PFSK-1 (cell line): ENCODE measurements around the gene SLC38A9.

ENCODE experiments used
- FOXP2 ChIP-seq: optimal IDR thresholded peaks from 2 replicates; pipeline ENCODE3; 2011; ENCODE audit warnings: borderline replicate concordance, control low read depth, inconsistent platforms; ENCODE audit not compliant: insufficient read depth; ENCODE audit errors: extremely low read length, extremely low read depth
- POLR2AphosphoS5 ChIP-seq: IDR thresholded peaks from 2 replicates; pipeline ENCODE4 v1.6.1; 2012; ENCODE audit warnings: low read depth, mild to moderate bottlenecking, control low read depth, low read length, moderate library complexity
- SIN3A ChIP-seq: IDR thresholded peaks from 2 replicates; pipeline ENCODE4 v1.6.1; 2012; ENCODE audit warnings: mild to moderate bottlenecking, low read length, moderate library complexity, borderline replicate concordance; ENCODE audit not compliant: insufficient read depth
- TAF1 ChIP-seq: IDR thresholded peaks from 2 replicates; pipeline ENCODE4 v1.6.1; 2012; ENCODE audit warnings: low read length, control low read depth, borderline replicate concordance; ENCODE audit not compliant: insufficient read depth
- TF ChIP-seq, protein P1 (sequence below), 2 experiments: IDR thresholded peaks; 2 replicates each; pipeline versions ENCODE4 v1.6.1 to v1.8.0; 2011 to 2012; ENCODE audit warnings: low read depth in 2 of 2, low read length in 2 of 2, control low read depth in 1 of 2, inconsistent platforms in 1 of 2, mild to moderate bottlenecking in 1 of 2, moderate library complexity in 1 of 2; ENCODE audit not compliant: insufficient read depth in 1 of 2

SLC38A9 gene

DNA sequence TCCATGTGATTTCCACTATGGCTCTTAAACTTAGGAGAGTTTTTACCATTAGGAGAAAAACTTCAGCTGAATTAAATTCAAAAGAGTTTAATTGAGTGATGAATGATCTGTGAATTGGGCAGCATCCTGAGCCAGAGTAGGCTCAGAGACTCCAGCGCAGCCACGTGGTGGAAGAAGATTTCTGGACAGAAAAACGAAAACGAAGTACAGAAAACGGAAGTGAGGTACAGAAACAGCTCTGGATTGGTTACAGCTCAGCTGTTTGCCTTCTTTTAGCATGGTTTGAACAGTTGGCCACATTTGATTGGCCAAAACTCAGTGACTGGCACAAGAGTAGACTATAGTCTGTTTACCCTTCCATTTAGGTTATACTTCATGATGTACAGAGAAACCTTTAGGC lies 108.2 kb downstream of the SLC38A9 start:
- TF ChIP-seq POLR2AphosphoS5 (no peak), SIN3A (no peak), TAF1 (no peak), FOXP2 (no peak)
- TF ChIP-seq, protein P1, sequence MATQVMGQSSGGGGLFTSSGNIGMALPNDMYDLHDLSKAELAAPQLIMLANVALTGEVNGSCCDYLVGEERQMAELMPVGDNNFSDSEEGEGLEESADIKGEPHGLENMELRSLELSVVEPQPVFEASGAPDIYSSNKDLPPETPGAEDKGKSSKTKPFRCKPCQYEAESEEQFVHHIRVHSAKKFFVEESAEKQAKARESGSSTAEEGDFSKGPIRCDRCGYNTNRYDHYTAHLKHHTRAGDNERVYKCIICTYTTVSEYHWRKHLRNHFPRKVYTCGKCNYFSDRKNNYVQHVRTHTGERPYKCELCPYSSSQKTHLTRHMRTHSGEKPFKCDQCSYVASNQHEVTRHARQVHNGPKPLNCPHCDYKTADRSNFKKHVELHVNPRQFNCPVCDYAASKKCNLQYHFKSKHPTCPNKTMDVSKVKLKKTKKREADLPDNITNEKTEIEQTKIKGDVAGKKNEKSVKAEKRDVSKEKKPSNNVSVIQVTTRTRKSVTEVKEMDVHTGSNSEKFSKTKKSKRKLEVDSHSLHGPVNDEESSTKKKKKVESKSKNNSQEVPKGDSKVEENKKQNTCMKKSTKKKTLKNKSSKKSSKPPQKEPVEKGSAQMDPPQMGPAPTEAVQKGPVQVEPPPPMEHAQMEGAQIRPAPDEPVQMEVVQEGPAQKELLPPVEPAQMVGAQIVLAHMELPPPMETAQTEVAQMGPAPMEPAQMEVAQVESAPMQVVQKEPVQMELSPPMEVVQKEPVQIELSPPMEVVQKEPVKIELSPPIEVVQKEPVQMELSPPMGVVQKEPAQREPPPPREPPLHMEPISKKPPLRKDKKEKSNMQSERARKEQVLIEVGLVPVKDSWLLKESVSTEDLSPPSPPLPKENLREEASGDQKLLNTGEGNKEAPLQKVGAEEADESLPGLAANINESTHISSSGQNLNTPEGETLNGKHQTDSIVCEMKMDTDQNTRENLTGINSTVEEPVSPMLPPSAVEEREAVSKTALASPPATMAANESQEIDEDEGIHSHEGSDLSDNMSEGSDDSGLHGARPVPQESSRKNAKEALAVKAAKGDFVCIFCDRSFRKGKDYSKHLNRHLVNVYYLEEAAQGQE (IDR thresholded peaks at IDR 0.05; ENCODE audit: insufficient read depth in 1 of 2, low read depth in 2 of 2, low read length in 2 of 2) = no peak

GRCh38 chr5:55601628-55602027 lies 110.5 kb downstream of the SLC38A9 start:
- no peak for TF ChIP-seq FOXP2
- TF ChIP-seq, protein P1 (IDR thresholded peaks at IDR 0.05; ENCODE audit: insufficient read depth in 1 of 2, low read depth in 2 of 2, low read length in 2 of 2) = no peak
- TF ChIP-seq POLR2AphosphoS5 = no peak
- no peak for TF ChIP-seq SIN3A
- TF ChIP-seq TAF1 = no peak

DNA sequence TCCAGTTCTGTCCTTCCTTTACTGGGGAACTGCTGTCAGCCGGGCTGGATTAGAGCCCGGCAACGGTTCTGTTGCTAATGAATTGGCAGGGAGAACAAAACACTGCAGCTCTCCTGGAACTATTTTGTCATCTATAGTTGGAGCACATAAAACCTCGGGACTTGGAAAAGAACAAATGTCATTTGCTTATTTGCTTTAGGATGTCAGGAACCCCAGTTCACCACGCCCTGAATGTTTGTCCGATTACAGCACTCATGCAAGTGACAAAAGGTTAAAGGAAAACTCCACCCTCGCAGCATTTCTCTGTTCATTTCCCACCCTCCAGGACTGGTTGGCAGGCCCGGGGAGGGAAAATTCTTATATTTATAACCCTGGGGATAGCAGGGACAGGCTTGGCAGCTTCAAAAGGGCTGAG lies 110.9 kb downstream of the SLC38A9 start:
- TF ChIP-seq POLR2AphosphoS5 = no peak
- no peak; the same call in 1 of the 2 replicates for TF ChIP-seq SIN3A
- no peak for TF ChIP-seq TAF1
- TF ChIP-seq, protein P1 (IDR thresholded peaks at IDR 0.05; ENCODE audit: insufficient read depth in 1 of 2, low read depth in 2 of 2, low read length in 2 of 2) = no peak
- TF ChIP-seq FOXP2 = no peak

- TF ChIP-seq SIN3A (no peak), TAF1 (no peak), FOXP2 (no peak), POLR2AphosphoS5 (no peak)
- TF ChIP-seq, protein P1 (IDR thresholded peaks at IDR 0.05; ENCODE audit: insufficient read depth in 1 of 2, low read depth in 2 of 2, low read length in 2 of 2) = no peak
These were observed 111.5 kb downstream of the SLC38A9 start for GRCh38 chr5:55600497-55601203.

DNA sequence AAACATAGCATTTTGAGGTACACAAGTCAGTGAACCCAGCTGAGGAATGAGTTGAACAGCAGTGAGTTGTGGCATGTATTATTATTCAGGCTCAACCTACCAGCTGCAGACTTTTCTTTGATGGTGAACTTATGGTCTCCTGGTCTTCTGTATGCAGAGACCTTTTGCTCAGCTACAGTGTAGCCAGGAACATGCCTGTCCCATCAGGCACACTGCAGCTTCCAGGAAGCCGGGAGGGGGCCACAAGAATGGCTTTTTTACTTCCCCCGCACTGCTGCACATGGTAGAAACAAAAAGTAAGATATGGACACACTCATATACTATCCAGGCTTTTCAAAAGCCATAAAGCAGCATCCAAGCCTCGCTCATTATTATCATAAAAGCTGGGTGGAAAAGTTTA lies 112.0 kb downstream of the SLC38A9 start:
- no peak for TF ChIP-seq TAF1
- TF ChIP-seq POLR2AphosphoS5 = no peak
- TF ChIP-seq, protein P1 (IDR thresholded peaks at IDR 0.05; ENCODE audit: insufficient read depth in 1 of 2, low read depth in 2 of 2, low read length in 2 of 2) = no peak
- TF ChIP-seq SIN3A = no peak
- TF ChIP-seq FOXP2 = no peak
